Tibial nerve (tissue), 4 donors: ENCODE measurements around the gene NEXN. TPM values are rescaled to one million over a fixed set of nuclear protein-coding genes. Genes with fewer than 3 reads are reported as not detected.
A peak's percentile ranks its signal among the peaks of the same experiment; 100 is the strongest.

ENCODE experiments used
- DNase-seq, 2 donors: peaks; one replicate each; pipeline ENCODE4 v3.0.0-alpha.2; 2019; ENCODE audit warnings: low spot score in 2 of 2
- H3K27ac ChIP-seq, 4 donors: fragments of 200-600 bp; sonication (generic) in 3 of 4; one replicate each; pipeline ENCODE4 v1.5.1; 2017 to 2019; ENCODE audit warnings: mild to moderate bottlenecking in 1 of 4
- H3K27me3 ChIP-seq, 2 donors: fragments of 200-600 bp; sonication (generic) in 1 of 2; one replicate each; pipeline versions ENCODE4 v1.5.1 to v1.6.0; 2017 to 2019
- H3K36me3 ChIP-seq, 3 donors: fragments of 200-600 bp; sonication (generic); one replicate each; pipeline ENCODE4 v1.5.1; 2018 to 2019
- H3K4me1 ChIP-seq, 4 donors: fragments of 200-600 bp; sonication (generic) in 3 of 4; one replicate each; pipeline ENCODE4 v1.5.1; 2017 to 2019
- H3K4me3 ChIP-seq, 4 donors: fragments of 200-600 bp; sonication (generic) in 3 of 4; one replicate each; pipeline ENCODE4 v1.5.1; 2017 to 2019; ENCODE audit warnings: mild to moderate bottlenecking in 1 of 4, moderate library complexity in 1 of 4
- H3K9me3 ChIP-seq, 4 donors: fragments of 200-600 bp; sonication (generic) in 3 of 4; one replicate each; pipeline ENCODE4 v1.5.1; 2017 to 2019
- EP300 ChIP-seq, 2 donors: sonication (generic); formaldehyde crosslinking; IDR thresholded peaks; one replicate each; pipeline ENCODE4 v1.6.1; 2017; ENCODE audit warnings: antibody characterized with exemption in 2 of 2, mild to moderate bottlenecking in 1 of 2
- POLR2A ChIP-seq, 2 donors: fragments of 450-650 bp; IDR thresholded peaks; one replicate each; pipeline ENCODE4 v1.6.1; 2017; ENCODE audit warnings: antibody characterized with exemption in 2 of 2, mild to moderate bottlenecking in 2 of 2, moderate library complexity in 2 of 2
- WGBS, 2 donors: methylation state at CpG; one replicate each; pipeline ENCODE4 v1.1.5; 2018; 5-methylcytosine and 5-hydroxymethylcytosine counted together
- total RNA-seq, 4 donors: library from RNA; depleted of rRNA; stranded (reverse); fragments of >200 nt; gene quantifications; one replicate each; pipeline ENCODE4 v1.1.0, GENCODE V29; 2016
- TF ChIP-seq, protein P1 (sequence below), 5 experiments: fragments of 200-600 bp in 3 of 5; fragments of 450-650 bp in 2 of 5; sonication (generic) in 3 of 5; IDR thresholded peaks; one replicate each; pipeline ENCODE4 v1.5.1; 2016 to 2019; ENCODE audit warnings: antibody characterized with exemption in 5 of 5, mild to moderate bottlenecking in 3 of 5, moderate library complexity in 2 of 5

NEXN gene
- 10 to 100 TPM; 18.0 to 22.8 (median 20.5) TPM for total RNA-seq

DNA sequence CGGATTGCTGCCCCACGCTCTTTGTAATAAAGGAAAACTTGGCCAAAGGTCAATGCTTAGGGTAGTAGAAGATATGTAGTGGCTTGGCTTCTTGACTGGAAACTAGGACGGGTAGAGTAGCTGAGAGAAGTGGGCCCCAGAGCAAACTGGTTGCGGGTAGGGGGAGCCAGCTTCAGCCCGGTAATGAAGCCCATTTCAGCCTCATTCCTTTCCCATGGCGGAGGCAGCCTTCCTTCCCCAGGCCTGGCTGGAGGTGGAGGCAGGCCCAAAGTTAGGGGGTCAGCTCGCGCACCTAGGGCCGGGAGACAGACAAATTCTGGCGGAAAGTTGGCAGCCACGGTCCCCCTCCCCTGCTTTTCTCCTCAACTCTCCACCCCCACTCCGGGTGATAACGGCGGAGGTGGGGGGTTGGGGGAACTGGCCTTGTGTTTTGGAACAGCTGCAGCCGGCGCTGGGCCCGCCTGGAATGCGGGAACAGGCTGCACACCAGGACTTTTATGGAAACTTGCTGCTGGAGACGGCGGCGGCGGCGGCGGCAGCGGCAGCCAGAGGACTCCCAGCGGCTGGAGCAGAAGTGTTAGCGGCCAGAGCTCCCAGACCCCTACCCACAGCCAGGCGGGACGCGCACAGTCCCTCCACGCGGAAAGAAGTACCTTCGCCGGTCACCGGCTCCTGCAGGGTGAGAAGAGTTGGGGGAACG, at the start of gene NEXN:
TSS of gene NEXN (plus strand) at position 544 of the 700 bp plus-strand sequence. CDS start 27,483 bp downstream, outside the sequence.
- DNase-seq: peak; percentile 50 to 62
- 2 to 4% methylated on average over 27 to 31 of the region's 36 CpGs for WGBS, 2 donors
- H3K4me1 ChIP-seq: no peaks in the 10 kb centered on the region
- H3K27me3 ChIP-seq: no peaks in the 10 kb centered on the region
- no peaks in the 10 kb centered on the region for H3K36me3 ChIP-seq
- H3K27ac ChIP-seq: peak within 1 kb of the TSS; percentile 55 to 87 (median 81)
- no peaks in the 10 kb centered on the region for H3K9me3 ChIP-seq
- TF ChIP-seq POLR2A (IDR thresholded peaks at IDR 0.05) (peak in 1 of 2 donors; percentile 22), EP300 (IDR thresholded peaks at IDR 0.05) (peak in 1 of 2 donors; percentile 63)
- TF ChIP-seq, protein P1, sequence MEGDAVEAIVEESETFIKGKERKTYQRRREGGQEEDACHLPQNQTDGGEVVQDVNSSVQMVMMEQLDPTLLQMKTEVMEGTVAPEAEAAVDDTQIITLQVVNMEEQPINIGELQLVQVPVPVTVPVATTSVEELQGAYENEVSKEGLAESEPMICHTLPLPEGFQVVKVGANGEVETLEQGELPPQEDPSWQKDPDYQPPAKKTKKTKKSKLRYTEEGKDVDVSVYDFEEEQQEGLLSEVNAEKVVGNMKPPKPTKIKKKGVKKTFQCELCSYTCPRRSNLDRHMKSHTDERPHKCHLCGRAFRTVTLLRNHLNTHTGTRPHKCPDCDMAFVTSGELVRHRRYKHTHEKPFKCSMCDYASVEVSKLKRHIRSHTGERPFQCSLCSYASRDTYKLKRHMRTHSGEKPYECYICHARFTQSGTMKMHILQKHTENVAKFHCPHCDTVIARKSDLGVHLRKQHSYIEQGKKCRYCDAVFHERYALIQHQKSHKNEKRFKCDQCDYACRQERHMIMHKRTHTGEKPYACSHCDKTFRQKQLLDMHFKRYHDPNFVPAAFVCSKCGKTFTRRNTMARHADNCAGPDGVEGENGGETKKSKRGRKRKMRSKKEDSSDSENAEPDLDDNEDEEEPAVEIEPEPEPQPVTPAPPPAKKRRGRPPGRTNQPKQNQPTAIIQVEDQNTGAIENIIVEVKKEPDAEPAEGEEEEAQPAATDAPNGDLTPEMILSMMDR (IDR thresholded peaks at IDR 0.05): no peak
- peak within 1 kb of the TSS; percentile 64 to 83 (median 69) for H3K4me3 ChIP-seq

DNA sequence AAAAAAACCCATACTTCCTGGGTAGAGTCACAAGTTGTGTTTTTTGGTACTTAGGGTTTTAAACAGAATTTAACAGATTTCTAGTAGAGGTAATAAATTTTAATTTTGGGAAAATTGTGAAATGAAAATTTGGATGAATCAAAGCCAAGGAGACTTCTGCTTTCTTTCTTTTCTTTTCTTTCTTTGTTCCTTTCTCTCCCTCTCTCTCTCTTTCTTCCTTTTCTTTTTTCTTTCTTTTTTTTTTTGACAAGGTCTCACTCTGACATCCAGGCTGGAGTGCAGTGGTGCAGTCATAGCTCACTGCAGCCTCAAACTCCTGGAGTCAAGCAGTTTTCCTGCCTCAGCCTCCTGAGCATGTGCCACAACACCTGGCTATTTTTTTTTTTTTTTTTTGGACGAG, 46.9 kb upstream of the NEXN start:
- no peaks in the 10 kb centered on the region for H3K9me3 ChIP-seq
- no peak overlapping the region for H3K27ac ChIP-seq
- H3K4me1 ChIP-seq: peaks cover 0 to 2% (median 0%) of the 10 kb centered on the region in 4 donors
- no peak overlapping the region for H3K4me3 ChIP-seq
- peaks cover 0 to 19% (median 0%) of the 10 kb centered on the region in 3 donors for H3K36me3 ChIP-seq
- DNase-seq: no peak
- TF ChIP-seq POLR2A (IDR thresholded peaks at IDR 0.05): no peak
- TF ChIP-seq EP300 (IDR thresholded peaks at IDR 0.05): no peak
- TF ChIP-seq, protein P1 (IDR thresholded peaks at IDR 0.05): no peak
- WGBS, 2 donors: 55 to 58% methylated on average over 1 of the region's 1 CpG
- no peaks in the 10 kb centered on the region for H3K27me3 ChIP-seq

DNA sequence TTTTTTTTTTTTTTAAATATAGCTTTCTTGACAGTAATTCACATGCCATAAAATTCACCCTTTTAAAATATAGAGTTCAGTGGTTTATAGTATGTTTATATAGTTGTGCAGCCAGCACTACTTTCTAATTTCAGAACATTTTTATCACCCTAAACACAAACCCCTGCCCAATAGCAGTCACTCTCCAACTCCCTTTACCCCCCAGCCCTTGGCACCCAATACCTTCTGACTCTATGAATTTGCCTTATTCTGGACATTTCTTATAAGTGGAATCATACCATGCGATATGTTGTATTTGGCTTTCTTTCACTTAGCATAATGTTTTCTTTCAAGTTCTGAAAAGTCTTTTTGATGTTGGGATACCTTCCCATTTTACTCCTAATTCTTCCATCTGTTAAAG, 42.5 kb upstream of the NEXN start:
- Histone ChIP-seq H3K9me3 (no peaks in the 10 kb centered on the region), H3K4me3 (no peak overlapping the region), H3K27ac (no peak overlapping the region), H3K27me3 (no peaks in the 10 kb centered on the region), H3K36me3 (peaks cover 0 to 19% (median 0%) of the 10 kb centered on the region in 3 donors), H3K4me1 (peaks cover 0 to 5% (median 0%) of the 10 kb centered on the region in 4 donors)
- TF ChIP-seq POLR2A (IDR thresholded peaks at IDR 0.05) (no peak), EP300 (IDR thresholded peaks at IDR 0.05) (no peak)
- TF ChIP-seq, protein P1 (IDR thresholded peaks at IDR 0.05): no peak
- DNase-seq: no peak
- 80 to 92% methylated on average over 1 of the region's 1 CpG for WGBS, 2 donors

DNA sequence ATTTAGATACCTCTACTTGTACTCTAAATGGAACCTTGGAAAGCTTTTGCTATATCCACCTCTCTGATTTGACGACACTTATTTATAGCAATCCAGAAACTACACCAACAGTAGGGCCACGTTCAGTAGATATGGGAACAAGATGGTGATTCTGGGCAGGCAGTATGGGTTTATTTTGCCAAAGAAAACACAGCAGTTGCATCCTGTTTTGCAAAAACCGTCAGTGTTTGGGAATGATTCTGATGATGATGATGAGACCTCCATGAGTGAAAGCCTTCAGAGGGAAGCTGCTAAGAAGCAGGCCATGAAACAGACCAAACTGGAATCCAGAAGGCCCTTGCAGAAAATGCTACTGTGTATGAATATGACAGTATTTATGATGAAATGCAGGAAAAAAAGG, 41.5 kb upstream of the NEXN start:
- no peak for DNase-seq
- no peaks in the 10 kb centered on the region for H3K9me3 ChIP-seq
- no peak overlapping the region for H3K27ac ChIP-seq
- 46 to 53% methylated on average over 3 of the region's 3 CpGs for WGBS, 2 donors
- no peak overlapping the region for H3K4me3 ChIP-seq
- peaks cover 0 to 19% (median 0%) of the 10 kb centered on the region in 3 donors for H3K36me3 ChIP-seq
- peaks cover 0 to 5% (median 0%) of the 10 kb centered on the region in 4 donors for H3K4me1 ChIP-seq
- no peaks in the 10 kb centered on the region for H3K27me3 ChIP-seq
- TF ChIP-seq, protein P1 (IDR thresholded peaks at IDR 0.05): no peak
- TF ChIP-seq EP300 (IDR thresholded peaks at IDR 0.05) (no peak), POLR2A (IDR thresholded peaks at IDR 0.05) (no peak)

DNA sequence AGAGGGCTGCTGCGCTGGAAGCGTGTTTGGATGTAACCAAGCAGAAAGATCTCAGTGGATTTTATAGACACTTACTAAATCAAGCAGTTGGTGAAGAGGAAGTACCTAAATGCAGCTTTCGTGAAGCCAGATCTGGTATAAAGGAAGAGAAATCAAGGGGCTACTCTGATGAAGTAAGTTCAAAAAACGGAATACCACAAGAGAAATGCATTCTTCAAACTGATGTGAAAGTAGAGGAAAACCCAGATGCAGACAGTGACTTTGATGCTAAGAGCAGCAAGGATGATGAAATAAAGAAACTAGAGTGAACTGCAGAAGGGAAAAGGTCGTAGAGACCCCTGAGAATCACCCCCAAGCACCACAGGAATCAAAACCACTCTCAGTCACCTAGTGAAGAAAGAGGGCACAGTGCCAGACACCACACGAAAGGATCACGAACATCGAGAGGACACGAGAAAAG, 40.8 kb upstream of the NEXN start:
- no peak overlapping the region for H3K27ac ChIP-seq
- TF ChIP-seq EP300 (IDR thresholded peaks at IDR 0.05): no peak
- TF ChIP-seq POLR2A (IDR thresholded peaks at IDR 0.05): no peak
- TF ChIP-seq, protein P1 (IDR thresholded peaks at IDR 0.05): no peak
- H3K4me3 ChIP-seq: no peak overlapping the region
- H3K9me3 ChIP-seq: no peaks in the 10 kb centered on the region
- WGBS, 2 donors: 77 to 81% methylated on average over 9 of the region's 9 CpGs
- H3K27me3 ChIP-seq: no peaks in the 10 kb centered on the region
- no peak for DNase-seq
- H3K36me3 ChIP-seq: peaks cover 0 to 19% (median 0%) of the 10 kb centered on the region in 3 donors
- peaks cover 0 to 5% (median 0%) of the 10 kb centered on the region in 4 donors for H3K4me1 ChIP-seq
